Keratinocyte (primary cell): ENCODE data around the gene SMOC1.

Experiments used
- EZH2 ChIP-seq: IDR thresholded peaks from one replicate; pipeline ENCODE4 v1.6.1; 2012; ENCODE audit warnings: inconsistent platforms, mild to moderate bottlenecking, low read length, moderate library complexity
- TF ChIP-seq, protein P1 (sequence below), 3 experiments: IDR thresholded peaks in 1 of 3; conservative IDR thresholded peaks in 1 of 3; optimal IDR thresholded peaks in 1 of 3; 2 replicates in 2 of 3; 3 replicates in 1 of 3; pipeline versions ENCODE3 to v1.5.1; 2011; ENCODE audit warnings: low read length in 3 of 3, mild to moderate bottlenecking in 3 of 3, moderate library complexity in 2 of 3, control low read depth in 1 of 3, inconsistent platforms in 1 of 3; ENCODE audit not compliant: insufficient read depth in 2 of 3; ENCODE audit errors: extremely low read depth in 1 of 3

DNA sequence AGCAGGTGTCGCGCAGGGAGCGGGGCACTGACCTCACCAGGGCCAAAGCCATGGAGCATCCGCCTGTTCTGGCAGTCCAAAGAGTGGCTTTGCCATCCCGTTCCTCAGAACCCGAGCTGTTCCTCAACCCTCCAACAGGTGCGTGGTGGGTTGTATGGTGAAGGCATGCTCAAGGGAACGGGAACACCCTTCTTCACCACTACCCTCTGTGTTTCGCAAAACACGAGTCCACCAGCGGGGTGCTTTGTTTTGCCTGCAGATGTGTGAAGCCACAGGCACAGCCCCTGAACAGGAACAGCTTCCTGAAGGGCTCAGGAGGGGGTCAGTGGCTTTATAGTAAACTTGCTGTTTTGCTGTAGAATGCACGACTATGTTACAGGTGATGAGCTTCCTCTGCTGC lies 52.7 kb downstream of the SMOC1 start:
- TF ChIP-seq, protein P1, sequence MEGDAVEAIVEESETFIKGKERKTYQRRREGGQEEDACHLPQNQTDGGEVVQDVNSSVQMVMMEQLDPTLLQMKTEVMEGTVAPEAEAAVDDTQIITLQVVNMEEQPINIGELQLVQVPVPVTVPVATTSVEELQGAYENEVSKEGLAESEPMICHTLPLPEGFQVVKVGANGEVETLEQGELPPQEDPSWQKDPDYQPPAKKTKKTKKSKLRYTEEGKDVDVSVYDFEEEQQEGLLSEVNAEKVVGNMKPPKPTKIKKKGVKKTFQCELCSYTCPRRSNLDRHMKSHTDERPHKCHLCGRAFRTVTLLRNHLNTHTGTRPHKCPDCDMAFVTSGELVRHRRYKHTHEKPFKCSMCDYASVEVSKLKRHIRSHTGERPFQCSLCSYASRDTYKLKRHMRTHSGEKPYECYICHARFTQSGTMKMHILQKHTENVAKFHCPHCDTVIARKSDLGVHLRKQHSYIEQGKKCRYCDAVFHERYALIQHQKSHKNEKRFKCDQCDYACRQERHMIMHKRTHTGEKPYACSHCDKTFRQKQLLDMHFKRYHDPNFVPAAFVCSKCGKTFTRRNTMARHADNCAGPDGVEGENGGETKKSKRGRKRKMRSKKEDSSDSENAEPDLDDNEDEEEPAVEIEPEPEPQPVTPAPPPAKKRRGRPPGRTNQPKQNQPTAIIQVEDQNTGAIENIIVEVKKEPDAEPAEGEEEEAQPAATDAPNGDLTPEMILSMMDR (optimal IDR thresholded peaks at IDR 0.05 in 1 of 3, IDR thresholded peaks at IDR 0.05 in 1 of 3, conservative IDR thresholded peaks at IDR 0.05 in 1 of 3; ENCODE audit: extremely low read depth in 1 of 3, insufficient read depth in 2 of 3, low read length in 3 of 3): no peak
- no peak for TF ChIP-seq EZH2
